Prostate gland (tissue), 2 donors: ENCODE data around the gene THYN1. TPM values are rescaled to one million over a fixed set of nuclear protein-coding genes. Genes with fewer than 3 reads are reported as not detected.

Experiments
- DNase-seq: peaks from one replicate; pipeline ENCODE4 v3.0.0-alpha.2; 2019; ENCODE audit warnings: low spot score
- H3K27ac ChIP-seq, 2 donors: fragments of 200-600 bp; sonication (generic); 2 replicates each; pipeline ENCODE4 v1.5.1; 2017 to 2019
- H3K27me3 ChIP-seq: fragments of 200-600 bp; sonication (generic); replicated peaks from 2 replicates; pipeline ENCODE4 v1.5.1; 2019; ENCODE audit not compliant: insufficient read depth
- H3K36me3 ChIP-seq, 2 donors: fragments of 200-600 bp; sonication (generic); 1 replicate in 1 of 2; 2 replicates in 1 of 2; pipeline versions ENCODE4 v1.5.1 to v1.8.1; 2017 to 2019
- H3K4me1 ChIP-seq: fragments of 200-600 bp; sonication (generic); replicated peaks from 2 replicates; pipeline ENCODE4 v1.5.1; 2019
- H3K4me3 ChIP-seq, 2 donors: fragments of 200-600 bp; sonication (generic); 2 replicates each; pipeline ENCODE4 v1.5.1; 2017 to 2019
- H3K9me3 ChIP-seq: fragments of 200-600 bp; sonication (generic); 2 replicates; pipeline ENCODE4 v1.5.1; 2017
- POLR2A ChIP-seq: fragments of 450-650 bp; IDR thresholded peaks from one replicate; pipeline ENCODE4 v1.6.1; 2016; ENCODE audit warnings: antibody characterized with exemption, mild to moderate bottlenecking
- POLR2AphosphoS5 ChIP-seq: sonication (generic); formaldehyde crosslinking; IDR thresholded peaks from one replicate; pipeline ENCODE4 v1.6.1; 2017; ENCODE audit warnings: antibody characterized with exemption
- WGBS: methylation state at CpG from one replicate; pipeline ENCODE4 v1.1.5; 2018; 5-methylcytosine and 5-hydroxymethylcytosine counted together
- intact Hi-C: fragments of 100-400 bp; cut with DNase I; formaldehyde crosslinking; loops from one replicate; pipeline ENCODE4 v1.14.2; 2022
- total RNA-seq, 2 donors: library from RNA; depleted of rRNA; stranded (reverse); fragments of >200 nt; gene quantifications; one replicate each; pipeline ENCODE4 v1.1.0, GENCODE V29; 2016
- TF ChIP-seq, protein P1 (sequence below), 4 experiments: fragments of 200-600 bp in 2 of 4; fragments of 450-650 bp in 2 of 4; sonication (generic) in 2 of 4; IDR thresholded peaks; 1 replicate in 3 of 4; 2 replicates in 1 of 4; pipeline ENCODE4 v1.5.1; 2016 to 2019; ENCODE audit warnings: antibody characterized with exemption in 4 of 4, mild to moderate bottlenecking in 2 of 4, moderate library complexity in 2 of 4

The THYN1 gene
- total RNA-seq, 2 donors from 2014 or later, result 48.5 to 59.7 TPM

DNA sequence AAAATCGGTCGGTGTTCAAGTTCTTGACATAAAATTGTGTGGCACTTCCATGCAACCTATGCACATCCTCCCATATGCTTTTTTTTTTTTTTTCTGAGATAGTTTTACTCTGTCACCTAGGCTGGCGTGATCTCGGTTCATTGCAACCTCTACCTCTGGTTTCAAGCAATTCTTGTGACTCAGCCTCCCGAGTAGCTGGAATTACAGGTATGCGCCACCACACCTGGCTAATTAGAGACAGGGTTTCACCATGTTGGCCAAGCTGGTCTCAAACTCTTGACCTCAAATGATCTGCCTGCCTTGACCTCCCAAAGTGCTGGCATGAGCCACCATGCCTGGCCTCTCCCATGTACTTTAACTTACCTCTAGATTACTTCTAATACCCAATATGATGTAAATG lies 38.0 kb upstream of the THYN1 start:
- H3K27me3 ChIP-seq, result no peaks in the 10 kb centered on the region
- WGBS, result 96% methylated on average over 6 of the region's 6 CpGs
- H3K4me3 ChIP-seq, result no peak overlapping the region
- TF ChIP-seq POLR2A, result no peak
- TF ChIP-seq, protein P1, sequence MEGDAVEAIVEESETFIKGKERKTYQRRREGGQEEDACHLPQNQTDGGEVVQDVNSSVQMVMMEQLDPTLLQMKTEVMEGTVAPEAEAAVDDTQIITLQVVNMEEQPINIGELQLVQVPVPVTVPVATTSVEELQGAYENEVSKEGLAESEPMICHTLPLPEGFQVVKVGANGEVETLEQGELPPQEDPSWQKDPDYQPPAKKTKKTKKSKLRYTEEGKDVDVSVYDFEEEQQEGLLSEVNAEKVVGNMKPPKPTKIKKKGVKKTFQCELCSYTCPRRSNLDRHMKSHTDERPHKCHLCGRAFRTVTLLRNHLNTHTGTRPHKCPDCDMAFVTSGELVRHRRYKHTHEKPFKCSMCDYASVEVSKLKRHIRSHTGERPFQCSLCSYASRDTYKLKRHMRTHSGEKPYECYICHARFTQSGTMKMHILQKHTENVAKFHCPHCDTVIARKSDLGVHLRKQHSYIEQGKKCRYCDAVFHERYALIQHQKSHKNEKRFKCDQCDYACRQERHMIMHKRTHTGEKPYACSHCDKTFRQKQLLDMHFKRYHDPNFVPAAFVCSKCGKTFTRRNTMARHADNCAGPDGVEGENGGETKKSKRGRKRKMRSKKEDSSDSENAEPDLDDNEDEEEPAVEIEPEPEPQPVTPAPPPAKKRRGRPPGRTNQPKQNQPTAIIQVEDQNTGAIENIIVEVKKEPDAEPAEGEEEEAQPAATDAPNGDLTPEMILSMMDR (IDR thresholded peaks at IDR 0.05), result no peak
- no peak for TF ChIP-seq POLR2AphosphoS5
- intact Hi-C loops, result no loop called here
- H3K27ac ChIP-seq, result no peak overlapping the region
- H3K4me1 ChIP-seq, result no peaks in the 10 kb centered on the region
- no peaks in the 10 kb centered on the region for H3K9me3 ChIP-seq
- H3K36me3 ChIP-seq, result no peaks in the 10 kb centered on the region
- no peak for DNase-seq

DNA sequence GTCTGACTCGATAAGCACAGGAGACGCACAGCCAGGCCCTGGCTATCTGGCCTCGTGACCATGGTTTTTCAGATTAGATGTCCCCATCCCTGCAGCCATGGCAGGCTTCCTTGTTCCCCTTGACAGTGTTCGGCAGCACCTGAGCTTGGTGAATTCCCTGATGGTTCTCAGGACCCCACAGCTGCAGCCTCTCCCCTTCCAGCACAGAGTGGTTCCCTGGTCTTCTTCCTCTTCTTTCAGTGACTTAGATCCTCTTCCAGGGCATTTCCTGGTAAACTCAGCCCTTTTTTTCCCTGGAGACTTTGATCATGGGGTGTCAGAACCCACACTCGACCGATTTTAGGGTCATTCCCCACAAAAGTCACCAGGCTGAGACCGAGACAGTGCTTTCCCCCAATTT lies 37.5 kb upstream of the THYN1 start:
- intact Hi-C loops, result no loop called here
- no peaks in the 10 kb centered on the region for H3K27me3 ChIP-seq
- no peak overlapping the region for H3K27ac ChIP-seq
- H3K9me3 ChIP-seq, result no peaks in the 10 kb centered on the region
- no peak overlapping the region for H3K4me3 ChIP-seq
- no peak for DNase-seq
- 92% methylated on average over 7 of the region's 7 CpGs for WGBS
- TF ChIP-seq POLR2AphosphoS5, result no peak
- no peaks in the 10 kb centered on the region for H3K36me3 ChIP-seq
- no peaks in the 10 kb centered on the region for H3K4me1 ChIP-seq

DNA sequence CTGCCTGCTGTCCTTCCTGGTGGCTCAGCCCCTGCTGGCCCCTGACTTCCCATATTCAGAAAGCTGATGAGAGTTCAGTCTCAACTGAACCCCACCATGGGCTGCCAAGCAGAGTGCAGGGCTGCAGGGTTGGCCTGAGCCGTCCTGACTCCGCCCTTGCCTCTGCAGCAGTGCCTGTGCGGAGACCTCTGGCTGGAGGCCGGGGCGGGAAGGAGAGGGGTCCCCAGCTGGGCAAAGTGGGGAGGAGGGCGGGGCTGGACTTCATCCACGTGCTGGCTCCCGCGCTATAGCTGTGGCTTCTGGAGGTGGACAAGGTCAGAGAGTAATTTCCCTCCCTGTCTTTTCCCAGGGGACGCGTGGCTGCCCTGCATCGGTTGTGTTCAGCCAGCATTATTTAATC lies 36.6 kb upstream of the THYN1 start:
- Histone ChIP-seq H3K27ac (no peak overlapping the region), H3K27me3 (no peaks in the 10 kb centered on the region), H3K4me1 (no peaks in the 10 kb centered on the region), H3K36me3 (no peaks in the 10 kb centered on the region), H3K4me3 (no peak overlapping the region), H3K9me3 (no peaks in the 10 kb centered on the region)
- intact Hi-C loops, result no loop called here
- 41% methylated on average over 12 of the region's 12 CpGs for WGBS
- TF ChIP-seq, protein P1 (IDR thresholded peaks at IDR 0.05), result no peak
- TF ChIP-seq POLR2AphosphoS5, result no peak
- no peak for TF ChIP-seq POLR2A
- no peak for DNase-seq

DNA sequence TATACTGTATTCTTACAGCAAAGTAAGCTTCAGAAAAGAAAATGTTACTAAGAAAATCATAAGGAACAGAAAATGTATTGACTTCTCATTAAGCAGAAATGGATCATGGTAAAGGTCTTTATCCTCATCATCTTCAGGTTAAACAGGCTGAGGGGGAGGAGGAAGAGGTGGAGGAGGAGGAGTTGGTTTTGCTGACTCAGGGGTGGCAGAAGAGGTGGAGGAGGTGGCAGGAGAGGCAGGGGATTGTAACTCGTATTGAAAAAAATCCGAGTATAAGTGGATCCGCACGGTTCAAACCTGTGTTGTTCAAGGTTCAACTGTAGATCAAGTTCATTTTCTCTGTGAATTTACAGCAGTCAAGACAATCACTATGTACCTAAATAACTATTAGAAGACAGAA lies 36.0 kb upstream of the THYN1 start:
- intact Hi-C loops, result no loop called here
- 79% methylated on average over 4 of the region's 4 CpGs for WGBS
- TF ChIP-seq POLR2AphosphoS5 (no peak), POLR2A (no peak)
- TF ChIP-seq, protein P1 (IDR thresholded peaks at IDR 0.05), result no peak

DNA sequence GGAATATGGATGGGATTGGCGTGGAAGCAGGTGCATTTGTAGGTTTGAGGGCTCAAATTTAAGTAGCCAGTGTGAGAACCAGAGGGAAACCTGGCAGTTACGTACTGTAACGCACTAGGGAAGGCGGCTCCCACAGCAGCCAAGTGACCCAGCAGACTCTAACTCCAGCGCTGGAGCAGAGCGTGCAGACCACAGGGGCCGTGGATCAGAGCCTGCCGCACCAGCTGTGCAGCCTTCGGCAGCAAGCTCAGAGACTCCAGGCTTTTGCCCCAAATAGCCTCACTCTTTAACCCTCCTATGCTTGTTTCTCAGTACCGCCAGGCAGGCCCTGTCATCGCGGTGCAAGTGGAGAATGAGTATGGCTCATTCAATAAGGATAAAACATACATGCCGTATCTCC lies 35.3 kb upstream of the THYN1 start:
- DNase-seq, result no peak

More for the DNA sequence above, 36.0 kb upstream of the THYN1 start:
- Histone ChIP-seq H3K4me1 (no peaks in the 10 kb centered on the region), H3K9me3 (no peaks in the 10 kb centered on the region), H3K36me3 (no peaks in the 10 kb centered on the region), H3K4me3 (no peak overlapping the region), H3K27me3 (no peaks in the 10 kb centered on the region), H3K27ac (no peak overlapping the region)
- no peak for DNase-seq

More for the DNA sequence above, 35.3 kb upstream of the THYN1 start:
- H3K36me3 ChIP-seq, result no peaks in the 10 kb centered on the region
- intact Hi-C loops, result no loop called here
- TF ChIP-seq, protein P1 (IDR thresholded peaks at IDR 0.05), result no peak
- TF ChIP-seq POLR2A (no peak), POLR2AphosphoS5 (no peak)
- no peaks in the 10 kb centered on the region for H3K4me1 ChIP-seq
- H3K27ac ChIP-seq, result no peak overlapping the region
- no peaks in the 10 kb centered on the region for H3K27me3 ChIP-seq
- no peaks in the 10 kb centered on the region for H3K9me3 ChIP-seq
- 95% methylated on average over 13 of the region's 13 CpGs for WGBS
- H3K4me3 ChIP-seq, result no peak overlapping the region
